HPDE6-E6E7 (cell line): ENCODE measurements around the gene MGAT5.

Source experiments
- DNase-seq: peaks from one replicate; pipeline ENCODE4 v3.0.0; 2011; ENCODE audit warnings: missing footprints; ENCODE audit errors: extremely low spot score

MGAT5 gene

DNA sequence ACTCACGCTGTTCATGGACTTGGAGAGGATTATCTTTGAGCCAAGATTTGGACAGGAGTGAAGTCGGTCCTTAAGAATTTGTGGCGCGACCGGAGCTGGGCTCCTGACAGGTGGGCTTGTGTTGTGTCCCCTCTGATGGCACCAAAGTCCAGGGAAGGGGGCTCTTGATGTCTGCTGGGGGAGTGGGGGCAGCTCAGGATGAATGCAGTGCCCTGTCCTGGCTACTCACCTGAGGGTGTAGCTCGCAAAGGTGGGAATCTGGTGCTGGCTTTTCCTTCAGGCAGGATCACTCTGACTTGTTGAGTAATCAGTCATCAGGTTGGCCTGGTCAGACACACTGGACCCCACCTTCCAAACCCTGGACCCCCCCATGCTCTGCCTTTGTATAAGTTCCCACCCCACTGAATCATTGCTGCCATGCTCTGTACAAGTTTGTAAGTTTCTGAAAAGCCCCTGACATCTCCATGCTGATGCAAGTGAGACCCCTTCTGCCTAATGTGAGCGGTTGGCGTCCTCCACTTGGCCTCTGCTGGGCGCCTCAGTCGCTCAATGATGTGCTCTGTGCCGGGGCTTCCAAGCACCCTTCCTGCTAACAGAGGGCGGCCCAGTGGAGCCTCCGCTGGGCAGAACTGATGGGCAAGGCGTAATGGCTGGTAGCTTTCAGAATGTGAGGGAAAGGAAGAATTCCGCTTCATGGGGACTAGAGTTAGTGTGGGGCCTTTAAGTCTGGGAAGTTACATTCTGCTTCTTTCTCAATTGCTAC lies 196.1 kb downstream of the MGAT5 start:
- DNase-seq, result no peak

DNA sequence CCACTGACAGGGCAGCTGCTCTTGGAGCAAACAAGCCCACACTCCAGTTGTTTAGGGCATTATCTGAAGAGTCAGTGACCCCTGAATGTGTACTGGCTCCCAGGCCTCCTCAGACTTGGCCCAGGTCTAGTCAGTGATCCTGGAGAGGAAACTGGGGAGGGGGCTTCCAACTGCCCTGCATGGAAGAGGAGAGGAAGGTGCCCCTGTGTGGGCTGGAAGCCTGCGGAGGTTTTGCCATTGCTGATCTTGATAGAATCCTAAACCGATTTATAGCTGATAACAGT lies 197.4 kb downstream of the MGAT5 start:
- no peak for DNase-seq

GRCh38 chr2:134452042-134452733 lies 198.3 kb downstream of the MGAT5 start:
- no peak for DNase-seq

GRCh38 chr2:134453476-134453875 lies 199.6 kb downstream of the MGAT5 start:
- DNase-seq, result no peak

- no peak for DNase-seq
Observed at GRCh38 chr2:134453973-134454372, 200.1 kb downstream of the MGAT5 start.

DNA sequence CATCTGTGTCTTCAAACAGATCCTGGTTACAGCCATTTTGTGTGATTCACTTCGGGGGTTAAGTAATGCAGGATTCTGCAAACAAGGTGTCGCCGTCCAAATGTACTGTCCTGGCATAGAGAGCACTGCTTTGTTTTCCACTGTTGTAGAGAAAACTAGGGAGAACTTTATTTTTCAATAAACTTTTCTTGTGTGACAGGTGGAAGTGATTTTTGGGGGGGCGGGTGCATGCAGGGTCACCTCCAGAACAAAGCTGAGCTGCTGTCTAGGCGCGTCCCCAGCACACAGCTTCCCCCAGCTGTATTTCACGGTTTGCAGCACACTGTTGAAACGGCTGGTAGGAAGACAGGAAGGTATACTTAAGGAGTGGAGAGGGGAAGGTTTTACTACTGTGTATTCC lies 200.6 kb downstream of the MGAT5 start:
- no peak for DNase-seq

- no peak for DNase-seq
Observed at GRCh38 chr2:134454931-134455330, 201.1 kb downstream of the MGAT5 start.

DNA sequence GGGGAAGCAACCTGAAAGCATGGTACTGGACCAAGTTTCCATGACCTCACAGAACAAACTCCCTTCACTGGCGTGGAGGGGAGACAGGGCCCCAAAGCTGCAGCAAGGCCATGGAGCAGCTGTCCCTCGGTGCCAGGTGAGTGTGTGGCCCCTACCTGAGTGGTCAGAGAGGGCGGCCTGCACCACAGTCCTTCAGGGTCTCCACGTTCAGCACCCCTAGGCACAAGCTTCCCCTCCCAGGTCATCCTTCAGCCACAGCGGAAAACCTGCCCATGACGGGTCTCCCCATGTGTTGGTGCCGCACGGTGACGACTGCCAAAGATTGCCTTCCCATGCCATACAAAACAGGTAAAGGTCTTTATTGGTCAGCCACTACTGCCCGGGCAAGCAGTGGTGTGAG lies 201.6 kb downstream of the MGAT5 start:
- DNase-seq, result no peak

DNA sequence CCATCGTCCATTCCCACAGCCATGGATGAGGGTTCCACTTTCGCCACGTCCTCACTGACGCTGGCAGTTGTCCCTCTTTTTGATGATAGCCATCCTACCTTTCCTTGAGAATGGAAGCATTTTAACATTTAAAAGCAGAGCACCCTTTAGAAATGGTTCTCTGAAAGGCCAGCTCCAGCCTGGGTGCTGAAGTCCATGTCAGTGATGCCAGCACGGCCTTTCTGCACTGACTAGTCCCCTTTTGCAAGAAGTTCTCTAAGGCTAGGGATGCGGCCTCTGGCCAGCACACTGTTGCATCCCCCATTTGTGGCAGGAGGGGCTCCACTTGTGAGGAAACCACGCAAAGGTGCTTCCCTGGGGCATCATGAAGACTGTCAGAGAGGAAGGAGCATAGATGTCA lies 203.5 kb downstream of the MGAT5 start:
- no peak for DNase-seq

DNA sequence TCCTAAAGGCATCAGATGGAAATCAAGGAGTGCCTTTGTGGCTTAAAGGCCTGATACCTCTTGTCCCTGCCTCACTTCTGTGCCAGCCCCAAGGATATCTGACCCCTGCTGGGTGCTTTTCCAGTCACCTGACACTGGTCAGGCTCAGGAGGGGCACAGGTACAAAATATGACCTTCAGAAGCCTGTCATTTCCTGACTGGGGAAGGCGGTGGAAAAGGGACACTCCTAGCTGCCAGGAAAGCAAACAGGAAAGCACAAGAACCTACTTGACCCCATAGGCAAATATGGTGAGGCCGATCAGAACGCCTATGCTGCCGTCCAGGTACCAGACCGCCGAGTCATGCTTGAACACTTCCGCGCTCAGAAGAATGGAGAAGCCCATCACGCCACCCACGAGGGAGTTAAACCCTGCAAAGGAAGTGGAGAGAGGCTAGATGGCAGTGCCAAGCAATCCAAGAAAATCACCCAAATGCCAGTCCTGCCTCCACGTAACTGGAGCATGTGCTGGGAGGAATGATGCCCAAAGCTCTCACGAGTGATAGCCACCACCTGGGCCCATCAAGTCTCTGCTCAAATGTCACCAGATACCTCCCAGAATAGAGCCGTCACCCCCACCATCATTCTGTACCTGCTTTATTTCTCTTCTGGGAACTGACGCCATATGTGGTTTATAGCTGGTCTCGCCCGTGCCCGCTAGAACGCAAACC lies 204.0 kb downstream of the MGAT5 start:
- no peak for DNase-seq

DNA sequence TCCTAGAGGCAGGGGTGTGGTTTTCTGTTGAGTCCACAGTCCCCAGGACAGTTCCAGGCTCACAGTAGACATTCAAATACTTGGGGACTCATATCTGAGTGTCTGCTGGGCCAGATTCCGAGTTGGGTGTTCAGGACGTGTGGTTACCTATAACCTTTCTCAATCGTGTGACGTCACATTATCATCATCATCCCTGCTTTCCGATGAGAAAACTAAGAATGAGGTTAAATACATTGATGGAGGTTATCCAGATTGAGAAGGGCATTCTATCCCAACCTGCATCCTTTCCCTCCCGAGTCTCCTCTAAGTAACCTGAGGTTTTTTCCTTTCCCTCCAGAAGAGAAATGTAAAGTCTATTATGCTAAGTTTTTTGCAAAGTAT lies 204.6 kb downstream of the MGAT5 start:
- no peak for DNase-seq

GRCh38 chr2:134458950-134459349 lies 205.1 kb downstream of the MGAT5 start:
- no peak for DNase-seq

DNA sequence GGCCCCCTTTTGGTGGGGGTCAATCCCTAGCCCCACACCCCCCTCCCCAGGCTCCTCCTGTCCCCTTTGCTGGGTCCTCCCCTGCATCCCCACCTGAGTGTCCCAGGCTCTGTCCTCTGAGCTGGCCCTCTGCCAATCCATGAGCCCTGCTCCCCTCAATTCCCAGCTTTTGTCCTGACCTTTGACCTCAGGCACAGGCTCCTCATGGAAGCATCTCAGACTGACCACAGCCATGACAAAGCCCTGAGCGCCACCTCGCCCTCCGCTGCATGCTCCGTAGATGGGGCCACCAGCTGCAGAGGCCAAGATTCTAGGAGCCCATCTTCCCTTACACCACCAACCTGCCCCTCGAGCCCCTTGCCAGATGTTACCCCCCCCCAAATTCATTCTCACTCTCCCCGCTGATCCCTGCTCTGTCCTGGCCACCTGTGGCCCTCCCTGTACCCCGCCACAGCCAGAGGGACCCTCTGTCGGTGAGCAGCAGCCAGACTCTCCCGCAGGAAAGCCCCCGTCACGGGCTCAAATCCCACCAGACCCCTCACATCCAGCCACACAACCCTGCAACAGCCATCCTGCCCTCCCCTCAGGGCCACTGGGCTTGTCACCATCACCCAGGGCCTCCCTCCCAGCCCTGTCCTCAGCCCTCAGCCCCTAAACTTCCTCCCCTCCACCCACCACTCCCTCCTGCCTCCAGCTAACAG lies 206.0 kb downstream of the MGAT5 start:
- DNase-seq, result no peak

DNA sequence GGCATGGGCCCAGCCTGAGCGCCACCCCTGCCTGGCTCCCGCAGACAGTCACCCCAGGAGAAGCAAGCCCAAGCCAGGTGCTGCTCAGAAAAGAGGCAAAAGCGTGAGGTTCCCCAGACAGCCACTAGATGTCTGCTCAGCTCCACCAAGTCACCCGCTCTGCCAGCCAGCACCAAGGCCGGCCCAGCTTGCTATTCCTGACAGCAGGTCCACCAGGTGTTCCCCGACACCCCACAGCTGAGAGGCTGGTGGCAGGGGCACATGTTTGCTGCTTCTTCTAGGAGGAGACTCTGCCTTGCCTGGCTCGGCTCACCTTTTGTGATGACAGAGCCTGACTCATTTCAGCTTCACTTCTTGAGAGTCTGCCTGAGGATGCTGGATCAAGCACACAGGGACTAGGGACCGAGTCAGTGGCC lies 206.7 kb downstream of the MGAT5 start:
- peak; percentile 78 for DNase-seq

- no peak for DNase-seq
Observed at GRCh38 chr2:134461511-134461910, 207.6 kb downstream of the MGAT5 start.

DNA sequence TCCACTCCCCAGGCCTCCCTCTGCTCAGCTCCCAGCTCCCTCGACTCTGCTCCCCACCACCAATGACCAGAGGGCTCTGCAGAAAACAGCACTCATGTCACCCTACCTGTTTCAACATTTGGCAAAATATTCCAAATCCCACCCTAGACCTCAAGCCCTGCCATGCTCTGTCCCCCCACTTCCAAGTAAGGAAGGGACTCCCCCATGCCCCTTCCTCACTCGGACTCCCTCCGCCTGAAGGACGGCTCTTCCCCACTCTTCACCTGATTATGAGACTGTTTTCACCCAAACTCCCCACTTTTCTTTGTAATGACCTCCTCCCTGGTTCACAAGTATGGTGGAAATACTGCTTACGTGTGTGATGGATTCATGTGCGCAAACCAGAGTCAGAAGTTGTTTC lies 208.4 kb downstream of the MGAT5 start:
- no peak for DNase-seq

GRCh38 chr2:134462791-134463698 lies 209.2 kb downstream of the MGAT5 start:
- DNase-seq, result no peak

GRCh38 chr2:134463699-134464022 lies 209.8 kb downstream of the MGAT5 start:
- DNase-seq, result no peak

- no peak for DNase-seq
Observed at GRCh38 chr2:134465228-134466105, 211.6 kb downstream of the MGAT5 start.

GRCh38 chr2:134466141-134466540 lies 212.3 kb downstream of the MGAT5 start:
- peak; percentile 16 for DNase-seq

DNA sequence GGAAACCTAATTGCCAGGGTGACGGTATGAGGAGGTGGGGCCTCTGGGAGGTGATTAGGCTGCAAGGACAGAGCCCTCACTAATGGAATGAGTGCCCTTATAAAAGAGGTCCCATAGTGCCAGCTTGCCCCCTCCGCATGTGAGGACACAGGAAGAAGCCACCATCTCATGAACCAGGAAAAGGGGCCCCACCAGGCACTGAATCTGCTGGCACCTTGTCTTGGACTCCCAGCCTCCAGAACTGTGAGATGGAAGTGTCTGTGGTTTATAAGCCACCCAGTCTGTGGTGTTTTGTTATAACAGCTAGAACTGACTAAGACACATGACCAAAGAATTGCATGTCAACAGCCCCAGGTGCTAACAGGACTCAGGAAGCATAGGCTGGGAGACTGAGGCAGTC lies 214.3 kb downstream of the MGAT5 start:
- no peak for DNase-seq
